ENCODE data around the gene BCL11A.

The BCL11A gene

GRCh38 chr2:60559880-60560279, 6.4 kb upstream of the BCL11A start:
- no peak for DNase-seq (ENCODE audit: low spot score)

GRCh38 chr2:60558536-60558935, 5.1 kb upstream of the BCL11A start:
- DNase-seq (ENCODE audit: low spot score), result no peak

DNA sequence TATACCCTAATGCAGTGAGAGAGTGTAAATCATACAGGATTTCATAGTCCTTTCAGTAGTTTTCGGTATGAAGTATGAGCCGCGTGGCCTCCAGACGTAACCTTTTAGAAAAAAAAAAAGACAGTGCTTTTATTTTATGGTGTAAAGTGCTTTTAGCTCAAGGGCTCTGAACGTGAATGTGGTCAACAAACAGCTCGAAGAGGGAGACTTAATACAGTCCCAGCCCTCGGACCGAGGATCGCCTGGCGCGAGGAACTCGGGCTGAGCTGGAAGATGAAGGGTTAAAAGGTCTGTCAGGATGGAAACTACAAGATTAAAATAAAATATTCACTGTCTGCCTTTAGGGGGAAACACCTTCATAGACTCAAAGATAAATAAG, 4.0 kb upstream of the BCL11A start:
- no peak for DNase-seq (ENCODE audit: low spot score)

GRCh38 chr2:60556576-60557485, 3.4 kb upstream of the BCL11A start:
- DNase-seq (ENCODE audit: low spot score), result no peak

- no peak for DNase-seq (ENCODE audit: low spot score)
These were observed 2.7 kb upstream of the BCL11A start for GRCh38 chr2:60556175-60556574.

DNA sequence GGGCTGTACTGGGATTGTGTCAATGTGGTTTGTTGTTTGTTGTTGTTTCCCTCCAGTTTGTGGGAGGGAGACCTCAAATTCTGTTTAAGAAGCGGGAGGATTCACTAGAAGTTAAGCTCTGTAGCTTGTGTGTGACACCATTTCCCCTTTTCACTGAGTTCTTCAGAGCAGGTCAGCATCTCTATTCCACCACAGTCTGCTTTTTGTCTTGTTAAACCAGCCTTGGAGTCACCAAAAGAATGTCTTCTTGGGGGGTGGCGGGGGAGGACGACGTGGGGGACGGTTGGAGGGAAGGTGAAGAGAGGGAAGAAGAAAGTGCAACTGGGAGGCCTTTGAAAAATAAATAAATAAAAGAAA, 2.3 kb upstream of the BCL11A start:
- DNase-seq (ENCODE audit: low spot score), result no peak

- peak; percentile 66 for DNase-seq (ENCODE audit: low spot score)
These were observed 1.8 kb upstream of the BCL11A start for GRCh38 chr2:60555066-60555782.

DNA sequence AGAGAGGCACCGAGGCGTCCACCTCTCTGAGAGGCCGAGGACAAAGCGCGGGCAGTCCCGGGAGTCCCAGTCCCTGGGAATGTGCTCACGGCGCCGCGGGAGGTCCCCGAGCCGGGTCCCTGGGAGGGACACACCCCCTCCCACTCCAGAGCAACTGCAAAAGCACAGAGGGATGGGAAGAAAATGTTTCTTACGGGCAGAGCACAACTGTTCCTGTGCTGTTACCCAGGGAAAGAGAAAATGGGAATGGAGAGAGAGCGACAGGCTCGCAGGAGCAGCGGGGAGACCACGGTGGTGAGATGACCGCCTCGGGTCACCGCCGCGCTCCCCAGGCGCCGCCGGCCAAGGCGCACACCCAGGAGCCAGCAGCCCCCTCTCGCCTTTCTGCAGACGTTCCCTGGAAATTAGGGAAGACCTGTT, 1.2 kb upstream of the BCL11A start:
- peak; percentile 33 for DNase-seq (ENCODE audit: low spot score)

DNA sequence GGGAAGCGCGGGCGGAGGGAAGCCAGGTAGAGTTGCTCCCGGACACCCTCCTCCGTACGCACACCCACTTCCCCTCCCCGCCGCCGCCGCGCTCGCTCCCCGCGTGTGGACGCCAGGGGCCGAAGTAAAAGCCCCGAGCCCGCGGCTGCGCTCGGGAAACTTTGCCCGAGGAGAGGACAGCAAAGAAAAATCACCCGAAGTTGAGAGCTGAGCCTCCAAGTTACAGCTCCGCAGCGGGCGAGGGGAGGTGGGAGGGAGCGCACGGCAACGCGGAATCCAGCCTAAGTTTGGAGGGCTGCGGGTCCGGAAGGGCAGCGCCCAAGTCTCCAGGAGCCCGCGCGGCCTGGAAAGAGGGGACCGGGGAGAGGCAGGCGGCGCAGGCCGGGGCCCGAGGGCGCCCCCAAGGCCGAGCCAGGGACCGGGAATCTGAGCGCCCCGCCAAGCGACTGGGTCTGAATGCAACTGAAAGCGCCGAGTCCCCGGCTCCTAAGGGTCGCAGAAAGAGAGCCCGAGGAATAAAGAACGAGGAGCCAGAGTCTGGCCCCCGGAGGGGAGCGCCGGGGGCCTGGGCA, 706 bp upstream of the BCL11A start:
- DNase-seq (ENCODE audit: low spot score), result no peak

DNA sequence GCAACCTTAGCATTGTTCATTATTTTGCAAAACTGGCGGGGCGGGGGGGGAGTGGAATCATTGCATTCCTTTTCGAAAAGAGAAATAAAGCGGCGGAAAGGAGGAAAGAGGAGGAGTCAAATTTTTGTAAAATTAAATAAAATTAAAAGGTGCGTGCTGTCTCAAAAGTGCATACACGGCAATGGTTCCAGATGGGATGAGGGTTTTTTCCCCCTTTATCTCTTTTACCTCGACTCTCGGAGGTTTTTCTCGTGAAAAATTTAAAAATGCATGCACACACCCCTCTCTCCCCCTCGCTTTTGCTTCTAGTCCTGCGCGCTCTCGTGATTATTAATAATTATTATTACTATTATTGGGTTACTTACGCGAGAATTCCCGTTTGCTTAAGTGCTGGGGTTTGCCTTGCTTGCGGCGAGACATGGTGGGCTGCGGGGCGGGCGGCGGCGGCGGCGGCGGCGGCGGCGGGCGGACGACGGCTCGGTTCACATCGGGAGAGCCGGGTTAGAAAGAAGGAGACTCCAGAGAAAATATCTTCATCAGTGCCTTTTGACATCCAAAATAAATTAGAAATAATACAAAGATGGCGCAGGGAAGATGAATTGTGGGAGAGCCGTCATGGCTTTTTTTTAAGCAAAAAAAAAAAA, 481 bp downstream of the BCL11A start:
- no peak for DNase-seq (ENCODE audit: low spot score)

DNA sequence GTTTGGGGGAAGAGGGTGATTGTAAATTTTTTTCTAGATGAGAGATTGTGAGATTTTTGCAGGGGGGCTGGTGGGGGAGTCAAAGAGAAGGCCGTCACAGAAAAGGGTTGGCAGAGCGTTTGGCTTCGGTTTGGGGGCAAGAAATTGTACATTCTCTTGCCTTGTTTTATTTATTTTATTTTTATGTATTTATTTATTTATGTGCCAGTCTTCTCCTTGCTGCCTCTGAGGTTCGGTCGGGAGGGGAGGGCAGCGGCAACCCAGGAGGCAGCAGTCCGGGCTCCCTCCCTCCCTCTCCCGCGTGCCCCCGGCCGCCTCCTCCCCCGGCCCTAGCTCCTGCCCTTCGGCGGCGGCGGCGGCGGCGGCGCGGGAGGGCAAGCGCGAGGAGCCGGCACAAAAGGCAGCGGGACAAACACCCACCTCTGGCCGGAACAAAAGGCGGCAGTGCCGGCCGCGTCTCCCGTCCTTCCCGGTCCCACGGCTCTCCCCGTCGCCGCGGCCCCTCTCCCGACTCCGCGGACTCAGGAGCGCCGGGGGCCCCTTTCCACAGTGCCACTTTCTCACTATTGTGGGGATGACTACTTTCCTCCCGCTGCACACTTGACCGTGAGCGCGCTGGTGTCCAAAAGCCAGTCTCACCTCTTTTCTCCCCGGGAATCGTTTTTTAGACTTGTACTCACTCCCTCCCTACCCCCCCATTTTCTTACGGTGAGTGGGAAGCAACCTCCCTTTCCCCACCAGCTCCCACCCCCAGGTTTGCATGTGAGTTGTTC, 1.2 kb downstream of the BCL11A start:
- no peak for DNase-seq (ENCODE audit: low spot score)

DNA sequence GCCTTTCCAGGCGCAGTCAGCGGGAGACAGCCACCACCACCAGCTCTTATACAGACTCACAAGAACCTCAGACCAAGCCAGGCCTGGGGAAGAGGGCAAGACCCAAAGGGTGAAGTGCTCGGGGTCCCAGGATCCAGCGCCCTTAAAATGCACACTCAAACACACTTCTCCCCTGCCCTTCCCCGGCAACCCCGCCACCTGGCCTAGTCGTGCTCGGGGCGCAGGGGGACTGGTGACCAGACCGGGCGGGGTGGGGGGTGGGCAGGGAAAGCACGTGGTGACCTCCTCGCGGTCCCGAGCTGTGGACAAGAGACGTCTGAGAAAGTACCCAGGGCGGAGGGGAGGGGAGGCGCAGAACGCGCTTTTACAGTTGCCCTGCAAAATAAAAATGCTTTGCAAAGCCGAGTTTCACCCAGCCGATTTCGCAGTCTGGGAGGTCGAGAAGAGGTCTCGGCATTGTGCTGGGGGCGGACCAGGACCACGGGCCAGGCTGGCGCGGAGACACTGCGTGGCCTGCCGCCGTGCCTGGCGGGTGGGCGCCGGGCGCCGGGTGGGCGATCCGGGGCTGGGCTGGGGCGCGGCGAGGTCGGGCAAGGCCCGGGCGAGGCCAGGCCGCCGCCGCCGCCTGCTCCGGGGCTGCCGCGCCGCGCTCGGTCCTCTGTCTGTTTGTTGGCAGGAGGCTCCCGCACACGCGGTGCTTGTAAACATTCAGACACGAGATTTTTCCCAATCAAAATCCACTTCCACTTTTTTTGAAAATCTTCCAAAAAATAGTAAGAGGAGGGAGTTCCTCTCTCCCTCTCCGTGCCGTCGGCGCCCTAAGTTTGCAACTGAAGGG, 2.0 kb downstream of the BCL11A start:
- peak; percentile 37 for DNase-seq (ENCODE audit: low spot score)

GRCh38 chr2:60550984-60551239, 2.5 kb downstream of the BCL11A start:
- DNase-seq (ENCODE audit: low spot score), result no peak

- DNase-seq (ENCODE audit: low spot score), result peak; percentile 86
These were observed 3.1 kb downstream of the BCL11A start for GRCh38 chr2:60550178-60550983.

- DNase-seq (ENCODE audit: low spot score), result no peak
These were observed 3.6 kb downstream of the BCL11A start for GRCh38 chr2:60549928-60550177.

- DNase-seq (ENCODE audit: low spot score), result no peak
These were observed 4.1 kb downstream of the BCL11A start for GRCh38 chr2:60549238-60549927.

DNA sequence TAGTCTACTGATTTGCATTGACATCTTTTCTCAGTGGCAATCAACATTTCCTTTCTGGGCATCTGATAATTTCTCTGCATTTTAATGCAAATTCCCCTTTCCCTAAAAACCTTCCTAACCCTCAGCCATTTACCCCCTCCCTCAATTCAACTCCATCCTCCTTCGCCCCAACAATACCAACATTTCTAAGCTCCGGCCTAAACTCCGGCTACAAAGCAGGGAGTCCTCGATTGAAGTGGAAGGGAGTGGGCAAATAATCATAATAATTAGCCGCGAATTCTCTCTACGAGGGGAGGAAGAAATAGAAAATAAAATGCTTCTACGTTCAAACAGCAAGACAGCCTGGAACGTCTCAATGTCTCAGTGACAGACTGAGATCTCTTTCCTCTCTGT, 4.6 kb downstream of the BCL11A start:
- DNase-seq (ENCODE audit: low spot score), result no peak

DNA sequence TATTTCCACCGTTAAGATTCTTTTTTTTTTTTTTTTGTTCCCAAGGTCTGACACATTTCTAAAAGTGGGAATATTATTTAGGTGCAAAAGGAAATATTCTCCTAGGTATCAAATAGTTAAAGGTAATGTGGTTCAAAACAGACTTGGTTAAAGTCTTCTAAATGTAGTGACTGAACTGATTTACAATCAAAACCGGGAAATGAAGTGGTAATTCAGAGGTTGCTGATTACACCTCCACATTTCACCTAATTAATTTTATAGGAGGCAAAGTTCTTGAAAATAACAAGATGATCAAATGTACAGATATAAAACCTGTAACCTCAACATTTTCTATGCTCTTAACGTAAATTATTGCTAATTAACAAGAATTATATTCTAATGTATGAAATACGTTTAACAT, 5.1 kb downstream of the BCL11A start:
- DNase-seq (ENCODE audit: low spot score), result no peak

DNA sequence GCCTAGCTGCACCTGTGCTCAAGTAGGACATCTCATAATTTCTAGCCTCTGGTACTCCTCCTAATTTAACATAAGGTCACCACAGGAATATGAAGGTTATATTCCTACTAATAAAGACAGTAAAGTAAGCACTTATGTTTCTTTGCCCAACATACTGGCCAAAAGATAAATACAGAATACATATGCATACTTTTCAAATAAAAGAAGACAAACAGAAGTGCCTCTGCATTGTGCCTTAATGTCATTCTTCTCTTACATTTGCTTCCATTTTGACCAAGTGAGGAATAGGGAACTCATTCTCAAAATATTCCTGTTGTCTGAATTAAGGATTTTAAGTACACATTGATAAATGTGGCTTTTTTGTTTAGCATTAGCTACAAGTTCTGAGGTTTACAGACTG, 5.6 kb downstream of the BCL11A start:
- DNase-seq (ENCODE audit: low spot score), result no peak

- DNase-seq (ENCODE audit: low spot score), result no peak
These were observed 6.6 kb downstream of the BCL11A start for GRCh38 chr2:60546756-60547420.

Measured in kidney capillary endothelial cell (primary cell).